Measurements from ENCODE around the gene DAB1. TPM values are rescaled to one million over a fixed set of nuclear protein-coding genes. Genes with fewer than 3 reads are reported as not detected.

Gene DAB1
- total RNA-seq, 2 experiments from 2014 or later: 0.52 to 0.61 TPM

- no peaks in the 10 kb centered on the region for H3K36me3 ChIP-seq (ENCODE audit: insufficient read depth, low read length)
- POLR2A ChIA-PET: no interaction called here
- no peaks in the 10 kb centered on the region for H3K4me1 ChIP-seq (ENCODE audit: insufficient read depth, low read length)
- CTCF ChIA-PET: no interaction called here
- no peaks in the 10 kb centered on the region for H3K9me3 Mint-ChIP-seq
- H3K27ac ChIP-seq (ENCODE audit: low read depth in 1 of 2, low read length in 2 of 2): no peak overlapping the region
- ATAC-seq (ENCODE audit: poor library complexity) (no peak), DNase-seq (no peak)
- intact Hi-C loops (cut with DNase I, micrococcal nuclease): no loop called here
- TF ChIP-seq, protein P1, sequence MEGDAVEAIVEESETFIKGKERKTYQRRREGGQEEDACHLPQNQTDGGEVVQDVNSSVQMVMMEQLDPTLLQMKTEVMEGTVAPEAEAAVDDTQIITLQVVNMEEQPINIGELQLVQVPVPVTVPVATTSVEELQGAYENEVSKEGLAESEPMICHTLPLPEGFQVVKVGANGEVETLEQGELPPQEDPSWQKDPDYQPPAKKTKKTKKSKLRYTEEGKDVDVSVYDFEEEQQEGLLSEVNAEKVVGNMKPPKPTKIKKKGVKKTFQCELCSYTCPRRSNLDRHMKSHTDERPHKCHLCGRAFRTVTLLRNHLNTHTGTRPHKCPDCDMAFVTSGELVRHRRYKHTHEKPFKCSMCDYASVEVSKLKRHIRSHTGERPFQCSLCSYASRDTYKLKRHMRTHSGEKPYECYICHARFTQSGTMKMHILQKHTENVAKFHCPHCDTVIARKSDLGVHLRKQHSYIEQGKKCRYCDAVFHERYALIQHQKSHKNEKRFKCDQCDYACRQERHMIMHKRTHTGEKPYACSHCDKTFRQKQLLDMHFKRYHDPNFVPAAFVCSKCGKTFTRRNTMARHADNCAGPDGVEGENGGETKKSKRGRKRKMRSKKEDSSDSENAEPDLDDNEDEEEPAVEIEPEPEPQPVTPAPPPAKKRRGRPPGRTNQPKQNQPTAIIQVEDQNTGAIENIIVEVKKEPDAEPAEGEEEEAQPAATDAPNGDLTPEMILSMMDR (IDR thresholded peaks at IDR 0.05): no peak
- peaks cover 7% of the 10 kb centered on the region for H3K27me3 Mint-ChIP-seq
- H3K4me1 Mint-ChIP-seq (ENCODE audit: low read depth): no peaks in the 10 kb centered on the region
- no peaks in the 10 kb centered on the region for H3K27me3 ChIP-seq (ENCODE audit: control insufficient read depth in 1 of 2, insufficient read depth in 2 of 2, low read length in 2 of 2)
- H3K36me3 Mint-ChIP-seq (ENCODE audit: low read depth): no peaks in the 10 kb centered on the region
- no peak overlapping the region for H3K27ac Mint-ChIP-seq
- H3K4me3 Mint-ChIP-seq: no peak overlapping the region
- H3K9me3 ChIP-seq (ENCODE audit: control insufficient read depth in 1 of 2, insufficient read depth in 1 of 2, low read length in 2 of 2): no peaks in the 10 kb centered on the region
- no peak overlapping the region for H3K4me3 ChIP-seq (ENCODE audit: low read length)
Observed at GRCh38 chr1:57192222-57192621, 231.6 kb downstream of the DAB1 start.

GRCh38 chr1:57190898-57191297 lies 233.0 kb downstream of the DAB1 start:
- no peak for DNase-seq
- POLR2A ChIA-PET: no interaction called here
- intact Hi-C loops (cut with DNase I, micrococcal nuclease): no loop called here
- H3K27ac ChIP-seq (ENCODE audit: low read depth in 1 of 2, low read length in 2 of 2): no peak overlapping the region
- TF ChIP-seq, protein P1 (IDR thresholded peaks at IDR 0.05): no peak
- H3K36me3 Mint-ChIP-seq (ENCODE audit: low read depth): no peaks in the 10 kb centered on the region
- H3K27me3 ChIP-seq (ENCODE audit: control insufficient read depth in 1 of 2, insufficient read depth in 2 of 2, low read length in 2 of 2): no peaks in the 10 kb centered on the region
- H3K27ac Mint-ChIP-seq: no peak overlapping the region
- H3K4me3 ChIP-seq (ENCODE audit: low read length): no peak overlapping the region
- no peaks in the 10 kb centered on the region for H3K9me3 Mint-ChIP-seq
- ATAC-seq (ENCODE audit: poor library complexity): no peak
- no peak overlapping the region for H3K4me3 Mint-ChIP-seq
- no peaks in the 10 kb centered on the region for H3K36me3 ChIP-seq (ENCODE audit: insufficient read depth, low read length)
- H3K9me3 ChIP-seq (ENCODE audit: control insufficient read depth in 1 of 2, insufficient read depth in 1 of 2, low read length in 2 of 2): no peaks in the 10 kb centered on the region
- H3K4me1 ChIP-seq (ENCODE audit: insufficient read depth, low read length): no peaks in the 10 kb centered on the region
- CTCF ChIA-PET: no interaction called here
- H3K27me3 Mint-ChIP-seq: peaks cover 7% of the 10 kb centered on the region
- no peaks in the 10 kb centered on the region for H3K4me1 Mint-ChIP-seq (ENCODE audit: low read depth)

DNA sequence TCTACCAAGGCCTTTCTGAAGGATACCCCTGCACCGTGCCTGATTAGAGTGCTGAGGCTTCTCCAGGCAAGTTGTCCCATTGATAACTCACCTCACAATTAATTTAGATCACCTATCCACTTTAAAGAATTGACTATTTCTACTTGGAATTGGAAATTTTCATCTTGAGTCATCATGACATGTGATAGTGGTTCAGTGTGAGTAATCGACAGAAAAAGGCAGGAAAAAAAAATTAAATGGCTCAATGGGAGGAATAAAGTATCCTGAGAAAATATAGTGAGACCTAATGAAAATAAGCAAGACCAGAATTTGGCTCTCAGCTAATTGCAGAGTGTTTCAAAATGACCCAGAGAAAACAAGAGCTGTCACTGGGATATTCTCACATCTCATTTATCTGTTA lies 235.7 kb downstream of the DAB1 start:
- Mint-ChIP-seq H3K27me3 (no peaks in the 10 kb centered on the region), H3K27ac (no peak overlapping the region), H3K9me3 (no peaks in the 10 kb centered on the region), H3K36me3 (ENCODE audit: low read depth) (no peaks in the 10 kb centered on the region), H3K4me3 (no peak overlapping the region), H3K4me1 (ENCODE audit: low read depth) (no peaks in the 10 kb centered on the region)
- Histone ChIP-seq H3K27ac (ENCODE audit: low read depth in 1 of 2, low read length in 2 of 2) (no peak overlapping the region), H3K9me3 (ENCODE audit: control insufficient read depth in 1 of 2, insufficient read depth in 1 of 2, low read length in 2 of 2) (no peaks in the 10 kb centered on the region), H3K4me3 (ENCODE audit: low read length) (no peak overlapping the region), H3K36me3 (ENCODE audit: insufficient read depth, low read length) (no peaks in the 10 kb centered on the region), H3K4me1 (ENCODE audit: insufficient read depth, low read length) (no peaks in the 10 kb centered on the region), H3K27me3 (ENCODE audit: control insufficient read depth in 1 of 2, insufficient read depth in 2 of 2, low read length in 2 of 2) (no peaks in the 10 kb centered on the region)
- POLR2A ChIA-PET: no interaction called here
- intact Hi-C loops (cut with DNase I, micrococcal nuclease): no loop called here
- DNase-seq: no peak
- ATAC-seq (ENCODE audit: poor library complexity): no peak
- TF ChIP-seq, protein P1 (IDR thresholded peaks at IDR 0.05): no peak
- CTCF ChIA-PET: no interaction called here

All from CD4-positive, alpha-beta T cell (primary cell).